ENCODE results near the gene UNC5B. TPM values are rescaled to one million over a fixed set of nuclear protein-coding genes. Genes with fewer than 3 reads are reported as not detected.

UNC5B gene
- total and polyA plus RNA-seq, 2 donors (not counting 1 experiment from before 2014, with no cell fraction given) = 2.5 to 60.8 TPM

GRCh38 chr10:71335173-71335708 lies 122.9 kb downstream of the UNC5B start:
- H3K27ac ChIP-seq (ENCODE audit: insufficient read depth, low read length) = no peak overlapping the region
- H3K79me2 ChIP-seq (ENCODE audit: control insufficient read depth, insufficient read depth, low read length) = no peaks in the 10 kb centered on the region
- H3K9ac ChIP-seq (ENCODE audit: insufficient read depth, low read length) = no peak overlapping the region
- H2AFZ ChIP-seq (ENCODE audit: low read length) = no peak overlapping the region
- no peaks in the 10 kb centered on the region for H4K20me1 ChIP-seq (ENCODE audit: control insufficient read depth, extremely low read depth, insufficient read depth, low read length)
- H3K4me2 ChIP-seq (ENCODE audit: extremely low read depth, insufficient read depth, low read length) = no peak overlapping the region
- H3K27me3 ChIP-seq (ENCODE audit: control insufficient read depth, insufficient read depth, low read length) = no peaks in the 10 kb centered on the region
- H3K4me3 ChIP-seq (replicated peaks in 1 of 4; ENCODE audit: control extremely low read depth in 1 of 4, insufficient read depth in 1 of 4, low read depth in 3 of 4, low read length in 4 of 4) = no peak overlapping the region
- H3K9me3 ChIP-seq (ENCODE audit: control insufficient read depth, insufficient read depth, low read depth, low read length) = no peaks in the 10 kb centered on the region
- no peak for DNase-seq (ENCODE audit: low read depth in 2 of 2)
- H3K4me1 ChIP-seq (ENCODE audit: control insufficient read depth, extremely low read depth, insufficient read depth, low read length) = no peaks in the 10 kb centered on the region
- TF ChIP-seq CTCF (conservative IDR thresholded peaks at IDR 0.05 in 1 of 2, IDR thresholded peaks at IDR 0.05 in 1 of 2; ENCODE audit: low read depth in 1 of 2, low read length in 2 of 2) (no peak), EZH2 (IDR thresholded peaks at IDR 0.05; ENCODE audit: low read length, missing control alignments) (no peak)
- no peaks in the 10 kb centered on the region for H3K36me3 ChIP-seq (ENCODE audit: control insufficient read depth, insufficient read depth, low read length)

DNA sequence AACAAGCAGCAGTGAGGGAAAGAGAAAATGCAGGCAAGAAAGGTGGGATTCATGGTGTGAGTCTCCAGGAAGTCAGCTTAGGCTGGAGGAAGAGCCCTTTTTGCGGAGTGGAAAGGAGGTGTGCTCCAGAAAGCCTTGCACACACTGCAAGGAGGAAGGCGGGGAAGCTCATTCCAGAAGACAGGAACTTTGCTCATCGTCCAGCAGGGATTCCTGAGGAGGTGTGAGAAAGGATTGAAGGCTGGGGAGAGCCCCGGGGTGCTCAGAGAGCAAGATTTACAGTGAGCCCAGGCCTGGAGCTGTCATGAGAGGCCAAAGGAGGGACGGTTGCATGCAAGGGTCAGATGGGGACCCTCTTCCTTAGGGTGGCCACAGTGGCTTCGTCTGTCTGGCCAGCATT lies 124.3 kb downstream of the UNC5B start:
- H3K9me3 ChIP-seq (ENCODE audit: control insufficient read depth, insufficient read depth, low read depth, low read length) = no peaks in the 10 kb centered on the region
- DNase-seq (ENCODE audit: low read depth in 2 of 2) = no peak
- H3K27ac ChIP-seq (ENCODE audit: insufficient read depth, low read length) = no peak overlapping the region
- no peaks in the 10 kb centered on the region for H3K27me3 ChIP-seq (ENCODE audit: control insufficient read depth, insufficient read depth, low read length)
- H3K9ac ChIP-seq (ENCODE audit: insufficient read depth, low read length) = no peak overlapping the region
- H3K79me2 ChIP-seq (ENCODE audit: control insufficient read depth, insufficient read depth, low read length) = no peaks in the 10 kb centered on the region
- H3K4me3 ChIP-seq (replicated peaks in 1 of 4; ENCODE audit: control extremely low read depth in 1 of 4, insufficient read depth in 1 of 4, low read depth in 3 of 4, low read length in 4 of 4) = no peak overlapping the region
- H3K4me1 ChIP-seq (ENCODE audit: control insufficient read depth, extremely low read depth, insufficient read depth, low read length) = no peaks in the 10 kb centered on the region
- no peak overlapping the region for H2AFZ ChIP-seq (ENCODE audit: low read length)
- H3K4me2 ChIP-seq (ENCODE audit: extremely low read depth, insufficient read depth, low read length) = no peak overlapping the region
- H3K36me3 ChIP-seq (ENCODE audit: control insufficient read depth, insufficient read depth, low read length) = no peaks in the 10 kb centered on the region
- no peaks in the 10 kb centered on the region for H4K20me1 ChIP-seq (ENCODE audit: control insufficient read depth, extremely low read depth, insufficient read depth, low read length)
- no peak for TF ChIP-seq EZH2 (IDR thresholded peaks at IDR 0.05; ENCODE audit: low read length, missing control alignments)
- TF ChIP-seq CTCF (conservative IDR thresholded peaks at IDR 0.05 in 1 of 2, IDR thresholded peaks at IDR 0.05 in 1 of 2; ENCODE audit: low read depth in 1 of 2, low read length in 2 of 2) = no peak

- Histone ChIP-seq H3K9me3 (ENCODE audit: control insufficient read depth, insufficient read depth, low read depth, low read length) (no peaks in the 10 kb centered on the region), H3K4me3 (replicated peaks in 1 of 4; ENCODE audit: control extremely low read depth in 1 of 4, insufficient read depth in 1 of 4, low read depth in 3 of 4, low read length in 4 of 4) (no peak overlapping the region), H3K27me3 (ENCODE audit: control insufficient read depth, insufficient read depth, low read length) (no peaks in the 10 kb centered on the region), H3K79me2 (ENCODE audit: control insufficient read depth, insufficient read depth, low read length) (no peaks in the 10 kb centered on the region), H4K20me1 (ENCODE audit: control insufficient read depth, extremely low read depth, insufficient read depth, low read length) (no peaks in the 10 kb centered on the region), H3K9ac (ENCODE audit: insufficient read depth, low read length) (no peak overlapping the region), H2AFZ (ENCODE audit: low read length) (no peak overlapping the region), H3K27ac (ENCODE audit: insufficient read depth, low read length) (no peak overlapping the region), H3K36me3 (ENCODE audit: control insufficient read depth, insufficient read depth, low read length) (no peaks in the 10 kb centered on the region), H3K4me2 (ENCODE audit: extremely low read depth, insufficient read depth, low read length) (no peak overlapping the region), H3K4me1 (ENCODE audit: control insufficient read depth, extremely low read depth, insufficient read depth, low read length) (no peaks in the 10 kb centered on the region)
- no peak for TF ChIP-seq EZH2 (IDR thresholded peaks at IDR 0.05; ENCODE audit: low read length, missing control alignments)
- no peak for TF ChIP-seq CTCF (conservative IDR thresholded peaks at IDR 0.05 in 1 of 2, IDR thresholded peaks at IDR 0.05 in 1 of 2; ENCODE audit: low read depth in 1 of 2, low read length in 2 of 2)
- no peak for DNase-seq (ENCODE audit: low read depth in 2 of 2)
These were observed 124.9 kb downstream of the UNC5B start for GRCh38 chr10:71337219-71337701.

Measured in fibroblast of lung (primary cell).